ENCODE results near the gene SGPP2.
"Not testable (repeated sequence)": the region's sequence is repeated elsewhere in the genome, so short reads cannot be mapped to it uniquely, and the experiment has no call there.

Gene SGPP2, protein sequence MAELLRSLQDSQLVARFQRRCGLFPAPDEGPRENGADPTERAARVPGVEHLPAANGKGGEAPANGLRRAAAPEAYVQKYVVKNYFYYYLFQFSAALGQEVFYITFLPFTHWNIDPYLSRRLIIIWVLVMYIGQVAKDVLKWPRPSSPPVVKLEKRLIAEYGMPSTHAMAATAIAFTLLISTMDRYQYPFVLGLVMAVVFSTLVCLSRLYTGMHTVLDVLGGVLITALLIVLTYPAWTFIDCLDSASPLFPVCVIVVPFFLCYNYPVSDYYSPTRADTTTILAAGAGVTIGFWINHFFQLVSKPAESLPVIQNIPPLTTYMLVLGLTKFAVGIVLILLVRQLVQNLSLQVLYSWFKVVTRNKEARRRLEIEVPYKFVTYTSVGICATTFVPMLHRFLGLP

DNA sequence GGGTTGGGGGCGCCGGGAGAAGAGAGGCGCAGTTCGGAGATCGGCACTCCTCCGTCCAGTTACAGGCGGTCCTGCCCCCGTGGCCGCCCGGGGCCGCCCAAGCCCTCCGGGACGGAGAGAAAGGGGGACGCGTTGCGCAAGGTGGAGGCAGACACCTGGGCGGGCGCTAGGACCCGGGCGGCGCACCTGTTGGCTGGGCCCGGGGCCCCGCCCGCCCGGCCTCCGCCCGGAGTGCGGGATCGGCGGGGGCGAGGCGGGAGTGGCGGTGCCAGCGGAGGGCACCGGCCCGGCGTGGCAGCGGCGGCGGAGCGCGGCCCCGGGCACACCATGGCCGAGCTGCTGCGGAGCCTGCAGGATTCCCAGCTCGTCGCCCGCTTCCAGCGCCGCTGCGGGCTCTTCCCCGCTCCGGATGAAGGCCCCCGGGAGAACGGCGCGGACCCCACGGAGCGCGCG, at the start of gene SGPP2:
Gene SGPP2 (plus strand): TSS at position 268 of the 453 bp plus-strand sequence. CDS start 60 bp downstream, at position 328.
- DNase-seq (ENCODE audit: low read depth) = no peak

DNA sequence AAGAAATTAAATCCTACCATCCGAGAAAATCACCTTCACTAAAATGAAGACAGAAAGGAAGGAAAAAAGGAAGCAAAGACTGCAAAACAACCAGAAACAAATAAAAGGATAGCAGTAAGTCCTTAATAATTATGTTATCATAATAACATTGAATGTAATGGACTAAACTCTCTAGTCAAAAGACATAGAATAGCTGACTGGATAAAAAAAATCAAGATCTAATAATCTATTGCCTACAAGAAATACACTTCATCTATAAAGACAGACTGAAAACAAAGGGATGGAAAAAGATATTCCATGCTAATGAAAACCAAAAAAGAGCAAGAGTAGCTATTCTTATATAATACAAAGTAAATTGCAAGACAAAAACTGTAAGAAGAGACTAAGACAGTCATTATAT, 48.5 kb upstream of the SGPP2 start:
- no peak for DNase-seq (ENCODE audit: low read depth)

DNA sequence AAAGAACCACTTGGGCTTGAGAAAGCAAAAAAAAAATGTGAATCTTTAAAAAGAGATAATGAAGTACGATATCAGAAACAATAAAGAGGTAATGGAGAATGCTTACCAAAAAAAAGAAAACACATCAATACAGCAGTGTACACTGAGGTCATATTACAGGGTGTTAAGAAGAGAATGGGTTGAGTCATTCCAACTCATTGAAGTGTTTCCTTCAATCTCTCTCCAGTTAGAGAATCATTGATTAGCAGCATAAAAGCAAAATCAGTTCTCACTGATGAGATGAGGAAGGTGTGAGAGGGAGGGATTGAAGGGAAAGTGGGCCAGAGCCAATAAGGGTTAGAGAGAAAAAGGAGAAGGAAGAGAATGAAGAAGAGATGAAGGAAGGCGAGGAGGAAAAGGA, 43.9 kb upstream of the SGPP2 start:
- DNase-seq (ENCODE audit: low read depth) = no peak

DNA sequence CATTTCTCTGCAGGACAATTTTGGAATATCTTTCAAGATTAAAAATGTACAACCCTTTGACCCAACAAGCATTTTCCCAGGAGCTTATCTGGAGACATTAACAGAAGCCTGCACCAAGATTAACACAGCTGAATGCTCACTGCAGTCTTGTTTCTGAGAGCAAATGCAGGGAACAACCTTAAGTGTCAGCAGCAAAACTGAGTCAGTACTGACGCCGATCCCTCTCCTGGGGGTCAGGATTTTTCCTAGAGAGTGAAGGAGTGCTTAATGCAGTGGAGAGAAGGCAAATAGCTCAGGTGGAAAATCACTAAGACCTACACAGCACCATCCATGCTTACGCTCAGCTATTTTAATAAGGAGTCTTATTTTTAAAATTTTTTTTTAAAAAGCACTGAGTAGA, 42.8 kb upstream of the SGPP2 start:
- no peak for DNase-seq (ENCODE audit: low read depth)

DNA sequence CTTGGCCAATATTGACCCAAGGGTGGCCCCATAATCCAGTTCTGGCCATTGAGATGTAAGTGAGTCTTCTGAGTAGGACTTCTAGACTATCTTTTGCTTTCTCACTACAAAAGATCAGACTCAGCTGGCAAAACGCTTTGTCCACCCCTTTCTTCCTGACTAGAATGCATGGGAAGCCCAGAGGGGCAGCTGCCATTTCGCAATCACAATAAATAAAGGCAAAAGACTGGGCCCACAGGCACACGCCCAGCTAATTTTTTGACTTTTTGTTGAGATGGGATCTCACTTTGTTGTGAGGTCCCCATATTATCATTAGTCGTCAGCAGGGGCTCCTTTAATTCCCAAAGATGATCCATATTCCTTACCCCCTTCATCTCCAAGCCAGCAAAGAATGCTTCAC, 41.1 kb upstream of the SGPP2 start:
- no peak for DNase-seq (ENCODE audit: low read depth)

DNA sequence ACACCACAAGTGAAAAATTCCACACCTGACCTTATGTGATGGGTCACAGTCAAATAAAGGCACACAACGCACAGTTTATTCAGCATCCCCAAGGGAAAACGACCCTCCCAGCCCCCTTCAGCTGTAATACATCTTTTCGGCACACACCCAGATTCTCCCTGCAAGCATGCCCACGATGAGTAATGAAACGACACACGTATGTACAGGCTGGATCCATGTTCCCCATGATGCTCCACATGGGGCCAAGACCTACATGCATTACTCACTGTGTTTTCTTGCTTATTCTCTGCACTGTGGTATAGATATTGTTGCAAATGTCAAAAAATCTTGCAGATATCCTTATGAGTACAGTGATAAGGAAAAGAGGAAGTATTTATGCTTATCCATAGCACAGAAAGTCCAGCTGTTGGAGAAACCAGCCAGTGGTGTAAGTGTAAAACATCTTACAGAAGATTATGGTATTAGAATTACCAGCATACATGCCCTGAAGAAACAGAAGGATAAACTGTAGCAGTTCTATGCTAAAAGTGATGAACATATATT, 32.5 kb upstream of the SGPP2 start:
- no peak for DNase-seq (ENCODE audit: low read depth)

DNA sequence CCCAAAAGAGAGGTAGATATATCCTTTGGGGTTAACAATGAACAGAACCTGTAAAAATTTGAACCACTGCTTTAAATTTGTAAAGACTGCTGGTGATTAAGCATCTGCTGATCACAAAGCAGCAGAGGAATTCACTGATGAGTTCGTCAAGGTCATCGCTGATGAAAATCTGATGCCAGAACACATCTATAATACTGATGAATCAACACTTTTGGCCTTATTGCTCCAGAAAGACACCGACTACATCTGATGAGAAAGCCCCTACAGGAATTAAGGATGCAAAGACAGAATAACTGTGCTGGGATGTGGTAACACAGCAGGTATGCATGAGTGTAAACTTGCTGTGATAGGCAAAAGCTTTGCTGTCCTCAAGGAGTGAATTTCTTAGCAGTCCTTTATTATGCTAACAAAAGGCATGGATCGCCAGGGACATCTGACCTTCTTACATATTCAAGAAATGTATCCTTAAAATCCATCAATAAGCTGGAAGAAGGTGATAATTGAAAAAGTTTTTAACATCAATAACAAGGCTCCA, 30.5 kb upstream of the SGPP2 start:
- no peak for DNase-seq (ENCODE audit: low read depth)

DNA sequence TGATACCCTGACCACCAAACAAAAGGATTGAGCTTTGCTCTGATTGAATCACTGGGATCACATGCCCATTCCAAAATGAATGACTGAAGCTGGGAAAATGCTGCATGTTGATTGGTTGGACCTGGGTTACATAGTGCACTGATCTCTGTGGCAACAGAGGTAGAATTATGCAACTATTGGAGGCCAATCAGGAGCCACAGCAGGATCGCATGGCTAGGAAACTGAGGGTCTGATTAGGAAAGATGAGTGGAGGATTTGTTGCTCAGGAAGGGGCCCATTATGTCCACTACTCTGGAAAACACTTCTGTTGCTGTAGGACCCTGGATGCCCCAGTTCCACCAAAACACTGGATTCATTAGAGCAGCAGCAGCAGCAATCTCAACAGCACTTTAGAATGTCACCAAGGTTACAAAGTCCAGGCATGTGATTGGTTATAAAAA, 25.9 kb upstream of the SGPP2 start:
- no peak for DNase-seq (ENCODE audit: low read depth)

DNA sequence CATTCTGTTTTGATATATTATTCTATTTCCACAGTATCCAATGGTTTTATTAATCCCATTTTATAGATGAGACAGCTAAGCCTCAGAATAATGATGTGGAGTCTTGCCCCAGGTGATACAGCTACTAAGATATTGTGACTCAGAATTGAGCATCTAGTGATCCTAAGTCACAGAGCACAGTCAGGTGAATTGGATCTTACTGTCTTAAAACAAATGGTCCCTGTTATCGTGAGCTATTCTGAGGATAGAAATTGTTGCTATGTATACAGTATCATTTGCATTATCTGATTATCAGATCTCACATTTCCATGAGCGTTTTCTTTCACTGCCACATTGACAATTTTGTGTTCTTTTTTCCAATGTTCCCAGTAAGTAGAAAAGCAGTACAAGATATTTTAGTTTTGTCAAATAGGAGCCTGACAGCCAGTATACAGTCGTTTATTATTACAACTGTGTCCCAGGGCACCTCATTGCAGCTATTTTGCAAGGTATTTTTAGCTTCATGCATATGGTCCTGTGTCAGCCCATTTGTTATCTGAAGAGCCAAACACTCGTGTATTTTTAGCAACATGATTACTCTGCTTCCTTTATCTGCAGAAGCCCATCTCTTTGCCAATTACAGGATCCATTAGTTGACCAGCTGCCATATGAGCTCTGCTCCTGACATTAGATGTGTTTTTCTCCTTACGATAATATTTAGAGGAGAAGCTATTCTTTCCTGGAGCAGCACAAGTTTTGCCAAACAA, 25.1 kb upstream of the SGPP2 start:
- no peak for DNase-seq (ENCODE audit: low read depth)

DNA sequence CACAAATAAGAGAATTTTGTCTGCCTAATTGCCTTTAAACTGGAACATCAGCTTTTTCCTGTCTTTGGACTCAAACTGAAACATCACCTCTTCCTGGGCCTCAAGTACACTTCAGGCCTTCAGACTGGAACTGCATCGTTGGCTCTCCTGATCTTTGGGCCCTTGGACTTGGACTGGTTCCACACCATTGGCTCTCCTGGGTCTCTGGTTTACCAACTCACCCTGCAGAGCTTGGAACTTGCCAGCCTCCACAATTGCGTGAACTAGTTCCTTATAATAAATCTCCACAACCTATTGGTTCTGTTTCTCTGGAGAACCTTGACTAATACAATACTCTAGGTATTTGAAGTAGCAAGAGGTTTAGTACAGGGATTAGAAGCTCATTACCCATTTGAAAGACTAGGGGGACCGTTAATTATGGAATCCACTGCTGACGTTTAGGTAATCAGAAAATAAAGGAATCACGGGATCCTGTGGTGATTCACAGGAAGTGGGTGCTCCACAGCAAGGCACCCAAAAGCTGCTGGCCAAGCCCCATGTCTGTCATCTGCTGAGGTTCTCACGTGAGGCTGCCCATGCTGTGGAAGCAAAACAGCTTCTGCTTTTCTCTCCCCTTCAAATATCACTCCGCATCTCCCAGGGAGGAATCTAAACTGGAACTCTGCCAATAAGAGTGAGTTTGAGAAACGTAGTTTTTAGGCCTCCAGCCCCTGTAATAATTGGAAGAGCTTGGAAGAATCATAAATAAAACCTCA, 20.0 kb upstream of the SGPP2 start:
- no peak for DNase-seq (ENCODE audit: low read depth)

DNA sequence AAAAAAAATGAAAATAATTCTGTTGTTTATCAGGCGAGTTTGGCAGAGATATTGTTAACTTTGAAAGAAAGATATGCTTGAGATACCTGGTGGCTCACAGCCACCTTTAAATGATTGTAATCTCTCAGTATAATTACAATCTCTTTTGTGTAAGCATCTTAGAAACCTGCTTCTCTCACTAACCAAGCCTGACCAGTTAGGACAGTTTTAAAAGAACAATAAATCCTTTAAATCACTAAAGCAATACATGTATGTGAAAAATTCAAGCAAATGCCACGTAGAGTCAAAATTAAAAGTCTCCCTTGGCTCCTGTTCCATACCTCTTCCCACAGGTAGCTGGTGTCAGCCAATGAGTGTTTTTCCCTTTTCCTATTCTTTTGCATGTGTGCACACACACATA, 15.7 kb upstream of the SGPP2 start:
- DNase-seq (ENCODE audit: low read depth) = no peak

DNA sequence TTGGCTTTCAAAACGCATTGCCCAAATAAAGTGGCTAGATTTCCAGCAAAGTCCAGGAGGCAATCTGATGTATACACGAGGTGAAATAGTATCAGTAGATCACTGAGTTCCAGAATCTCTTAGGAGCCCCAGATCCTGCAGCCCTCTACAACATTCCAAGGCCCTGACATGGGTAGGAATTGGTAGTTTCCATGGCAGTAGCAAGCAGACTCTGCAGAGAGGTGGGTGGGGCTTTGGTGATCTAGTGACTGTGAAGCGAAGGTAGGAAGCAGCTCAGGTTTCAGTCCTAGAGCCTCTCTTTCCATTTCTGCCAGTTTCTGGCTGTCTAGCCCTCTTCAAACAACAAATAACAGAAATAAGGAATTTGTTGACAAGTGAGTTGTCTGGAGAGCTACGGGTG, 13.8 kb upstream of the SGPP2 start:
- no peak for DNase-seq (ENCODE audit: low read depth)

DNA sequence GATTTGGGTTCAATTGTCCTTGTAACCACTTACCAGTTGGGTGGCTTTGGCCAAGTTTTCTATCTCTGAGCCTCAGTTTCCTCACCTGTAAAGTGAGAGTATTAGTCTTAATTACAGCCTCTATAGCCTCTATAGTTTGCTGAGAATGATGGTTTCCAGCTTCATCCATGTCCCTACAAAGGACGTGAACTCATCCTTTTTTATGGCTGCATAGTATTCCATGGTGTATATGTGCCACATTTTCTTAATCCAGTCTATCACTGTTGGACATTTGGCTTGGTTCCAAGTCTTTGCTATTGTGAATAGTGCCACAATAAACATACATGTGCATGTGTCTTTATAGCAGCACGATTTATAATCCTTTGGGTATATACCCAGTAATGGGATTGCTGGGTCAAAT, 12.0 kb upstream of the SGPP2 start:
- not testable (repeated sequence) for DNase-seq (ENCODE audit: low read depth)

DNA sequence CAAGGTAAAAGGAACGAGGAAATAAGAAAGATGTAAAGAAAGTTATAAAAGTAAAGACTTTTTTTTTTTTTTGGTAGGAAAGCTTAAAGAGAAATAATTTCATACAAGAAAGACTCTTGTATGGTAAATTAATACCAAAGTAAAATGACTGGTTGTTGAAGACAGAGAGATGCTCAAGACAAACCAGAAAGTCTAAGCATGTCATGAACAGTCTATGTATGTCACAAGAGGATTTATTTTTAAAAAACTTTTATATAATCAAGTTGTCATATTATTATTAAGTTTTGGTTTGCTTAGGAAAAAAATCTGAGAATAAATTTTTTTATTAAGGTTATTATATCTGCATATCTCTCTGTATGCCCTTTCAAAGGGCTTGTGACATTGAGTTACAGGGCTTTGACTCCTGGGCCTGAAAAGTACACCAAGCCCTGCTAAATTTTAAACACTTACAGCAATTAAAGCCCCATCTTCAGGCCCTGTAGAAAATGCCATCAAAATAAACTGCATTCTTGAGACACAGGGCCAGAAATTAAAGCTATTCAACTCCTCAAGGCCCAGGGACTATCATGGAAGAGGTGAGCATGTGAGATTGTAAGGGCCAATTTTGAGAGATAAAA, 10.9 kb upstream of the SGPP2 start:
- no peak for DNase-seq (ENCODE audit: low read depth)

DNA sequence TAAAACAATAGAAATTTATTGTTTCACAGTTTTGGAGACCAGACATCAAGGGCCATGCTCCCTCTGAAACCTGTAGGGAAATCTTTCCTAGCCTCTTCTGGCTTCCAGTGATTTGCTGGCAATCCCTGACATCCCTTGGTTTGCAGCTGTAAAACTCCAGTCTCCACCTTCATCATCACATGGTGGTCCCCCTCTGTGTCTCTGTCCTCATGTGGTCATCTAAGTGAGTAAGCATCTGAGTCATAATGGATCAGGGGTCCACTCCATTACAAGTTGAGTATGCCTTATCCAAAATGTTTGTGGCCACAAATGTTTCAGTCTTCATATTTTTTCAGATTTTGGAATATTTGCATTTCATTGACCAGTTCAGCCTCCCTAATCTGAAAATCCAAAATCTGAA, 5.6 kb upstream of the SGPP2 start:
- no peak for DNase-seq (ENCODE audit: low read depth)

DNA sequence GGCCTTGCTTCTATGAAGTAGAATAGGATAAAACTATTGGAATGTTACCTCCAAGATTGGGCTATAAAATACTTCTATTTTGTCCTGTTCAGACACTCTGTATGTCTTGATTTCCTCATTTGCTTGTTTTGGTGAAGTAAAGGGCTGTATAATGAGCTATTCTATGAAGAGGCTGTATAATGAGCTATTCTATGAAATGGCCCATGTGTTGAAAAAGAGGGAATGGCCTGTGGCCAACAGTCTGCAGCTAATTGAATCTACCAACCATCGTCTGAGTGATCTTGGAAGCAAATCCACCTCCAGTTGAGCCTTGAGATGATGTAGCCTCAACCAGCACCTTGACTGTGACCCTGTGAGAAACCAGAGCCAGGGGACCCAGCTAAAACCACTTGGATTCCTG, 3.8 kb upstream of the SGPP2 start:
- no peak for DNase-seq (ENCODE audit: low read depth)

DNA sequence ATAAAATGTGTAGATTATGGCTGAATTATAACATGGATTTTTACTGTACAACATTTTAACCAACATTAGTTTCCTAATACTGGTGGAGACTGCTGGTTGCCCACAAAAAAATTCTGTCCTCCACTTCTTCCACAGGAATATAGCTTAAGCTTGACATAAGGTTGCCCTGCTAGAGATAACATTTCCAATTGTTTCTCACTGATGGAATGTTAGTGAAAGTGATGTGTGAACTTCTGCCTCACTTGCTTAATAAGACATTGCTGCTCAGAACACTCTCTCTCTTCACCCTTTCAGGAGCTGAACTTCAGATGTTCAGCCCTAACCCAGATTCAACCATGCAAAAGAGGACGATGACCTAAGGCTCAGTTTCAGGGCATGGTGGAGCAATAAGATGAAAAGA, 2.7 kb upstream of the SGPP2 start:
- DNase-seq (ENCODE audit: low read depth) = no peak

DNA sequence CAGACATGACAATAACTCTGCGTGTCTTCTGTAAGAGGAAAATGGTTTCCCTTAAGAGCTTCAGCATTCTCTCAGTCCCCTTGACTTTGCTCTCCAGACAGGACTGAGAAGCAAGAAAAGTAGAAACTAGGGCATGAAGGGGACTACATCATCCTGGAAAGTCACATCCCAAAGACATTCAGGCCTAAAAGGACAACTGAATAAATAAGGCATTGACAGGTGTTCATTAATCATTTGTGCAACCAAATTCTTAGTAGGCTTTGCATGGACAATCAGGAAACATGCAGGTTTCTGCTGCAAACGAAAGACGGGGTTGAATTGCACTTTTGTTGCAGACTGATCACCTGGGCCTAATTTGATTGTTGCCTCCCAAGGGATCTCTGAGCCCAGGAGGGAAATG, 1.2 kb upstream of the SGPP2 start:
- DNase-seq (ENCODE audit: low read depth) = no peak

DNA sequence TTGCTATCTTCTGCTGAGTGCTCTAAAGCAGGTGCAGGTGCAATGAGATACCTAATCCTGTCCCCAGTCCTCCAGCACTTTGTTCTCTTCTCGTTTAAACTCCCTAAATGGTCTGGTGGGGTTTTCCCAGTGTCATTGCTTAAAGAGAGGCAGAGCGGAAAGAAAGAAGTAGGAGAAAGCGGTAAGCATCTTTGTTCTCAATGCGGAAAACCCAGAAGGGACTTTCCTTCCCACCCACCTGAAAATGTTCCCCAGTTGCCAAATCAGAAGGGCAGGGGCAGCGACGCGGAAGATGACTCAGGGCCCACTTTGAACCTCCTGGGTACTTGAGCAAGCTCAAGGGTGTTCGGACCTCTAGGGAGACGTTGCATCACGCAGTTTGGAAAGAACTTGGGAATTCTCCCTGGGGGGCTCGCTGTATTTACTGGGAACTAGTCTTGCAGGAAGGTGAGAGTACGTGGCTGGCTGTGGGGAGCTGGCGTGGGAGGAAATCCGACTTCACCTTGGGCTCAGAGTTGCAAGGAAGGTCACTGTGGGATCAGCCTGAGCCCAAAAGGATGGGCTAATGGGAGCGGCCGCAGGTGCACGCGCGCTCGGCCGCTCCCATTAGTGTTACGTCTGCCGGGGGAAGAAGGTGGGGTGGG, 589 bp upstream of the SGPP2 start:
- DNase-seq (ENCODE audit: low read depth) = no peak

DNA sequence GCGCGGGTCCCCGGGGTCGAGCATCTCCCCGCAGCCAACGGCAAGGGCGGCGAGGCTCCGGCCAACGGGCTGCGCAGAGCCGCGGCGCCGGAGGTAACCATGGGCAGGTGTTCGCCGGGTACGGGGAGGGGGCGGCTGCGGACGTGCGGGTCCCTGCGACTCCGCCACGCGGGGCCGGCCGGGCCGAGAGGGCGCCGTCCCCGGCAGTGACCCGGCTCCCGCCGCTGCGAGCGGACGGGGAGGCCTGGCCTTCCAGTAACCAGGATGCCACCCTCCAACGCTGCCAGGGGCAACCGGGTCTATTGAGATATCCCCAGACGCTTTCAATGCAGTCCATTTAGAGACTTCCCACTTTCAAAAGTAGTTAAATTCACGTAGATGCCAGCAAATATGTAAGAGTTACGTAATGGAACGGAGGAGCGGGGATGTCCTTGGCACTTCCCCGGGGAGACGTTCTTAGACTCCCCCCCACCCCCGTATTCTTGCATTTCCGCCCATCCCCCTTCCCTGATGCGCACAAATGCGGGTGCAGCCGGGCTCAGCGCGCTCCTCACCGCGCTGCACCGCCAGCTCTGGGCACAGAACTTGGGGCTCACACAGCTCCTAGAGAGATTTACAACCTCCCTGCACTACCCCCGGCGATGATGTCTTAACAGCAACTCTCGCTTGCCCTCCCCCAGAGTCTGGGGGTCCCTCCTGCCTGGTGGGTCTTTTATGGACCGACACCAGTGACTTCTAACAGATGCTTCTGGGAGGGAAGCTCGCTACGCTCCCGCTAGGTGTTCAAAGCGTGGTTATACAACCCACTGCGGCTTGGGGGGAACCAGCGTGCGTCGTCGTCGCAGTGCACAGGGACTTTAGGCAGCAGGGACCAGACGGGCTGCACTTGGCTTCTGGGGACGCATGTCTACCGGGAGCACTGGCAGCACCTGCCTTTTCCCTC, 657 bp downstream of the SGPP2 start:
- no peak for DNase-seq (ENCODE audit: low read depth)
